NCI-H345 treated with DMSO at 0.1 percent for 48 hours (cell line): ENCODE measurements around the gene OR52E5.

Experiments
- DNase-seq: peaks from one replicate; lab custom pipeline; 2025; ENCODE audit not compliant: unreplicated experiment; lab: John Stamatoyannopoulos, UW

Gene OR52E5

DNA sequence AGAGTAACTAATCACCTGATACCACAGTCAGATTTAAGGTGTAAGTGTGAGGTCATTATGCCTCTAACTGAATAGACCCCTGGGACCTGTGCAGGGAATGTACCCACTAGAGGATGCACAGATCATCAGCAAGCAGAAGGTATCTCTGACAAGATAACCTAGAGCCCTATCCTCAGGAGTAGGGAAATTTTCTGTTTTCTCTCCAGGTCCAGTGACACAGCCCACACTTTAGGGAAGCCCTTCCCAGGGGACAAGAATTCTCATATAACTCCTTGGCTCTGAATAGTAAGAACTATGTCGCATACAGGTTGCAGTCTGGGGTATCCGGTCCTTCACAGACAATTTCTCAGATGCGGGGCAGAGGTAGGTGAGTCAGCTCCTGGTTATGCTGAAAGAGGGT, at the start of gene OR52E5:
TSS of gene OR52E5 (plus strand) at position 301 of the 400 bp plus-strand sequence. CDS start 7,569 bp downstream, outside the sequence.
- DNase-seq, result no peak

DNA sequence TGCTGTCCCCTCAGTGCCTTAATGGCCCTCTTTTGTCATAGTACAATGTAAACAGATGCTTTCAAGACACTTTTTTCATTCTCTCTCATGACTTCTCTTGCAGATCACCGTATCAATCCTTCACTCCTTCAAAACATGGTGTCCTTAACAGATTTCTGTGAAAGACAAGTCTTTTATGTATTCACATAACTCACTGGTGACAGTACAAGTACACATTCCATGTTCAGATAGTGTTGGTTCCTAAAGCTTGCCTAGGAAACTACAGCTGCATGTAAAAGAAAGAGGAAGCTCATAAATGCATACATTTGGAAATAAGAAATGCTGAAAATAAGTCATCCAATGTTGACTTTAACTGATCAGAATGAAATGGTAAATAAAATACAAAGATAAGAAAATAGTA, 46.3 kb upstream of the OR52E5 start:
- no peak for DNase-seq

DNA sequence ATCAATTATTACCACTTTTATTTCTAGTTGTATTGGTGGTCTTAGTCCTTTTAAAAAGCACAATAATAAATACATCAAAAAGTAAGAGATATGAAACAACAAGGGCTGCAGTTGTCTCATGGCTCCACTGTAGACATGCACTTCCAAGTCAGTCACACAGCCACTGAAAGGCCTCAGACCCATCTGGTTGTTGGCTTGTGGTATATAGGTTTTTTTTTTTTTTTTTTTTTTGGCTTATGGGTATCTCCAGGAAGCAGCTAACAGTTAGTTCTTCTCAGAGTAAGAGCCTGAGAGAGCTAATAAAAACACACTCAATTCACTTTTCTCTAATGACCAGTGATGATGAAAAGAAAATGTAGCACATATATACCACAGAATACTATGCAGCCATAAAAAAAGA, 45.3 kb upstream of the OR52E5 start:
- no peak for DNase-seq

DNA sequence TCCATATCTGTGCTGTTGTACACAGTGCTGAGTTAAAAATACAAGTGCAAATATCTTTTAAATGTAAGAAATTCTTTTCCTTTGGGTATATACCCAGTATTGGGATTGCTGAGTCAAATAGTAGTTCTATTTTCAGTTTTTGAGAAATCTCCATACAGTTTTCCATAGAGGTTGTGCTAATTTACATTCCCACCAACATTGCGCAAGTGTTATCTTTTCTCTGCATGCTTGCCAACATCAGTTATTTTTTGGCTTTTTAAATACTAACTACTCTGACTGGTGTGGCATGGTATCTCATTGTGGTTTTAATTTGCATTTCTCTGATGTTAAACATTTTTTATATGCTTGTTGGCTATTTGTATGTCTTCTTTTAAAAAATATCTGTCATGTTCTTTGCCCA, 42.0 kb upstream of the OR52E5 start:
- DNase-seq, result no peak

DNA sequence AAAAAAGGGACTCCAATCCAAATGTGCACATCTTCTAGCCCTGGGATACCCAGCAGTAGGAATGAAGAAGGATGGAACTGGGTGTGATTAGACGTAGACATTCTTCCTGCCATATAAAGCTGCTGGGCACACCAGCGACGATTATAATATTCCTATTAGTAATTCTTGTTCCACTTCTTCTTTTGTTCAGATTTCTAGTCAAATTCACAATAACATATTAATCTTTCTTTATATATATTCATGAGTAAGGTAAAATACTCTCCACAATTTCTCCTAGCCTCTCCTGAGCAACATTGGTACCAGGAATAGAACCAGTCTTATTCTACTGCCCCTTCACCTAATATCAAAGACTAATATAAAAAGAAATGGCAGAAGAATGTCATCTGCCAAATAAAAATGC, 35.4 kb upstream of the OR52E5 start, which contains the start of gene OR52E8:
TSS of gene OR52E8 (minus strand) at position 101 of the 400 bp plus-strand sequence. CDS start at position 101, 0 bp downstream.
- no peak for DNase-seq

DNA sequence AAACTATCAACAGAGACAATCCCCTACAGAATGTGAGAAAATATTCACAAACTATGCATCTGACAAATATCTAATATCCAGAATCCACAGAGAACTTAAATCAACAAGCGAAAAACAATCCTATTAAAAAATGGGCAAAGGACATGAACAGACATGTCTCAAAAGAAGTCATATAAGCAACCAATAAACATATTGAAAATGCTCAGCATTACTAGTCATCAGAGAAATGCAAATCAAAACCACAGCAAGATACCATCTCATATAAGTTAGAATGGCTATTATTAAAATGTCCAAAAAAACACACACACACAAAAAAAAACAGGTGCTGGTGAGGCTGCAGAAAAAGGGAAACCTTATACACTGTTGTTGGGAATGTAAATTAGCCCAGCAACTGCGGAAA, 27.2 kb upstream of the OR52E5 start:
- DNase-seq, result no peak

DNA sequence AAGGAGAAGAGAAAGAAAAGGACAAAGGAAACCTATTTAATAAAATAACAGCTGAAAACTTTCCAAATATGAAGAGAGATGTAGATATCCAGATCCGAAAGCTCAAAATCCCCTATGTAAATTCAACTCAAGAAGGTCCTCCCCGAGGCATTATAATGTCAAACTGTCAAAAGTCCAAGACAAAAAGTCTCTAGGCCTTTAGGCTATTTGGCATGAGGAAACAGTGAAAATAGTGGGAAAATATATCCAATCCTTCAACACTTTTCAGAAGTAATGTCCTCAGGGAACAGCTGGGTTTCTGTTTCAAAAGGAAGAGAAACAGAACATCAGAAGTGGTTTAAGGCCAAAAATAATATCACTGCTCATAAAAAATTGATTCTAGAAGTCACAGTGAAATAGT, 14.4 kb upstream of the OR52E5 start:
- no peak for DNase-seq

DNA sequence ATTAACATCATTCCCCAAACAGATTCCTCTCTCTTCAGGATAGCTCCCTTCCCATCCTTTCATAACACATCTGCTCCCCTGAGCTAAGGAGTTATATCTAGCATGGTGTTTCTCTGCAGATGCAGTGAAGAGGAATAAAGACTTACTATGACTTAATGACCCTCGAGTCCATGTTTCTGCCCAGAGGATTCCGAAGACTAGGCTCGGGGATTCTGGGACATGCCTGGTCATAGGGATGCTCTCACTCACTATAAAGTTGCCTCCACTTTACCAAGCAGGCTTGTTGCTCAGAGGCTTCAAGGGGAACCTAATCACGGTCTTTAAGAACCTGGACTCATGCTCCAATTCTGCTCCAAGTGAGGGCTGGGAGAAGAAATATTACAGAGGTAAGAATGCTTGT, 12.7 kb upstream of the OR52E5 start, which contains the start of gene OR52E4:
TSS of gene OR52E4 (plus strand) at position 301 of the 400 bp plus-strand sequence. CDS start 3,664 bp downstream, outside the sequence.
- DNase-seq, result no peak

DNA sequence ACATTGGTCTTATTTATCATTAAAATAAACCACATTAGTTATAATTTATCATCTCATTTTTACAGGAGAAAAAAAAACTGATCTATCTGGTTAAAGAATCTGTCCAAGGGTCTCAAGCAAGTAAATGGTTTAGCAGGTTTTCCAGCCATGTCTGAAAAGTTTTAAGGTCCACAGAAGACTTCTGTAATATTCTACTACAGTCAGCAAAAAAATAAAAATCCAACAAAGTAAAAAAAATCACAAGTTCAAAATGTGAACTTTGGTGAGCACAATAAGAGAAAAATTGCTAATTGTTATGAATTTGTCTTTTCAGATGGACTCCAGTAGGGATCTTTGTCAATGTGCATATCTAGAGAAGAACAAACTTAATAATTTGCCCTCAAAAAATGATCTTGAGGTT, 11.3 kb upstream of the OR52E5 start:
- no peak for DNase-seq

DNA sequence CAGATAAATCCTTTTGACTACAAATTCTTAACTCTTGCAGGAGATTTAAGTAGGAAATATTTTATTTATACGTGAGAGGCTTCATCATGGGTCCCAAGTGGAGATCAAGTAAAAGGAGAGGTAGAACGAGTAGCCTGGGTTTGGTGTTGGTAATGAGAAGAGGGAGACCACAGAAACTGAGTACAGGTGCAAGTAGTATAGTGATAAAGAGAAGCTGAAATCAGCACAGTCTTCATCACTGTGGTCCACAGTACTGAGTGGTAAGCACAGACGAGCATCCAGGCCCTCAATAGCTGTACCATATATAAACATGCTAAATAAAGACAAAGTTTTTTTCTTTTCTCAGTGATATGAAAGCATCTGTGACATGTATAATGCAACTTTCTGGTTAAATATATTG, 5.8 kb upstream of the OR52E5 start:
- DNase-seq, result no peak

DNA sequence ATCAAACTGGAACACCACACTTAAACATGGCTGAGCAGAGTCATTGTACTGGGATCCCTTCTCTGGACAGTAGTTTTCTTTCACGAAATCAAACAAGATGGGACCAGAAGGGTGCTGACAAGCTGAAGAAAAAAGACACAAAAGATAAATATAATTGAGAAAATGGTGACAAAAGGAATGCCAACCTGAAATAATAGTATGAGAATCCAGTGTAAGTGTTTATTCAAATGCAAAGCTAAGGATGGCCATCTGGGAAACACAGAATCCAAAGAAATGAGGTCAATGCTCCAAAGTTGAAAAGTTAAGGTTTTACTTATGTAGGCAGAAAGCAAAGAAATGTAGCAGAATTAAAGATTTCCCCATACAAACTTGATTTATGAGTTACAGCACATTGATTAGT, 5.3 kb upstream of the OR52E5 start:
- no peak for DNase-seq

DNA sequence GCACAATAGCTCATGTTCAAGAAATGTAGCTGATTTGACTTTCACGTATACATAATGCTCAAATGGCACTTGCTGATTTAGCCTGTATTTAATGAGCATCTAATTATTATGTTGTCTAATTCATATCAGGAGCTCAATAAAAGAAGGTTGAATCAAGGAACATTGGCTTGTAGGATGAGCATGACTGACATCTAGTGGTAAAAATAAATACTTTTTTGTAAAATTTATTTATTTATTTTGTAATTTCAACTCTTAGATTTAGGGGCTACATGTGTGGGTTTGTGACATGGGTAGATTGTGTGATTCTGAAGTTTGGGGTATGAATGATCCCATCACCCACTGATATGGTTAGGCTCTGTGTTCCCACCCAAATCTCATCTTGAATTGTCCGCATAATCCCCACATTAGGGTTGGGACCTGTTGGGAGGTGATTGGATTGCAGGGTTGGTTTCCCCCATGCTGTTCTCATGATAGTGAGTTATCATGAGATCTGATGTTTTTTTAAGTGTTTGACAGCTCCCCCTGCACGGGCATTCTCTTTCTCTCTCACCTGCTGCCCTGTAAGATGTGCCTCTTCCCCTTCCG, 1.7 kb upstream of the OR52E5 start:
- DNase-seq, result peak; percentile 40

DNA sequence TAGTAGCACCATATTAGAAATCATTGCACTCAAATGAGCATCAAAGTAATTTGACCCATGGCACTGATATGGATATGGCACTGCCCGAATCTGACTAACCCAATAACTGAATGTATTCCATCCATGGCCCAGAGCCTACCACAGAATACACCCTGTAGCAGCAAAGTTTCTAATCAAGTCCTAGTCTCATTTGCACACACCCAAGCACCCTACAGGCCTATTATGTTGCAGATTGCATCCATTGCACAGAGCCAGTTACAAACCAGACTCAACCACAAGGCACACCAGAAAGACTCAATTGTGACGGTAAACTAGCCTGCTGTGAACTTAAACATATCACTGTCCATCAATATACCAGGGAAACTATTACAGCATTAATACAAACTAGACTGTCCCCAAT, 6.5 kb downstream of the OR52E5 start:
- DNase-seq, result no peak

DNA sequence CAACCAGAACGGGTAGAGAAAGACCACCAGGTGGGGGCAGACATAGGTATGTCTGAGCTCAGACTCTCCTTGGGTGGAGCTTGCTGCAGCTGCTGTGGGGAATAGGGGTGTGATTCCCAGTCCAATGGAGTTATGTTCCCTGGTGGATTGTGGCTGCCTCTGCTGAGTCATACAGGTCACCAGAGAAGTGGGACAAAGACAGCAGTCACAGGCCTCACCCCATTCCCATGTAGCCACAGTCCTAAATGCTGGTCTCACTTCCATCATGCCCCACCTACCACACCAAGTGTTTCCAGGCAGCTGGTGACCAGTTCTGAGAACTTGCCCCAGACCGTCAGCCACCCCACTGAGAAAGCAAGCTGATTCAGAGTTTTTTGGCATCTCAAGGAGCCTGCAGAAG, 17.5 kb downstream of the OR52E5 start:
- DNase-seq, result no peak

DNA sequence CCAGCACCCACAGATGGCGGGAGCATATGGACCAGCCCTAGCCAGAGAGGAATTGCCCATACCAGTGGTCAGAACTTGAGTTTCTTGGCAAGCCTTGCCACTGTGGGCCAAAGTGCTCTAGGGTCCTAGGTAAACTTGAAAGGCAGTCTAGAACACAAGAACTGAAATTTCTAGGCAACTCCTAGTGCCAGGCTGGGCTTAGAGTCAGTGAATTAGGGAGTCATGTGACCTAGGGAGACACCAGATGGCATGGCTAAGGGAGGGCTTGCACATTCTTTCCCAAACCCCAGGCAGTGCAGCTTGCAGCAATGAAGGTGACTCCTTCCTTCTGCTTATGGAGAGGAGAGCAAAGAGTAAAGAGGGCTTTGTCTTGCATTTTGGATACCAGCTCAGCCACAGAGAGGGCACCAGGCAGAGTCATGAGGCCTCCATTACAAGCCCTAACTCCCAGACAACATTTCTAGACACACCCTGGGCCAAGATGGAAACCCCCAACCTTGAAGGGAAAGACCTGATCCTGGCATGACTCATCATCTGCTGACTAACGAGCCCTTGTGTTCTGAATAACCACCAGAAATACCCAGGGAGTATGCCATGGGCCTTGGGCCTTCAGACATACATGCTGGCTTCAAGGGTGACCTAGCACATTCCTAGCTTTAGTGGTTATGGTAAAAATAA, 29.9 kb downstream of the OR52E5 start:
- DNase-seq, result no peak

DNA sequence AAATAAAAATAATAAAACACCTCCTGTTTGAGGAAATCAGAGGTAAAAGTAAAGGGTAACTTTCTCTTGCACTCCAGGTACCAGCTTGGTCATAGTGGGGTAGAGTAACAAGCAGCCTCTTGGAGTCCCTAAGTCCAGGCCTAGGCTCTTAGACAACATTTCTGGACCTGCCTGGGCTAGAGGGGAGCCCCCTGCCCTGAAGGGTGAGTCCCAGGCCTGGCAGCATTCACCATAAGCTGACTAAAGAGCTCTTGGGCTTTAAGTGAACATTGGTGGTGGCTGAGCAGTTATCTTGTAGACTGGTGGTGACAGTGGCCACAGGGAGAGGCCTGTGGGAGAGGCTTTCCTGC, 30.4 kb downstream of the OR52E5 start:
- no peak for DNase-seq

DNA sequence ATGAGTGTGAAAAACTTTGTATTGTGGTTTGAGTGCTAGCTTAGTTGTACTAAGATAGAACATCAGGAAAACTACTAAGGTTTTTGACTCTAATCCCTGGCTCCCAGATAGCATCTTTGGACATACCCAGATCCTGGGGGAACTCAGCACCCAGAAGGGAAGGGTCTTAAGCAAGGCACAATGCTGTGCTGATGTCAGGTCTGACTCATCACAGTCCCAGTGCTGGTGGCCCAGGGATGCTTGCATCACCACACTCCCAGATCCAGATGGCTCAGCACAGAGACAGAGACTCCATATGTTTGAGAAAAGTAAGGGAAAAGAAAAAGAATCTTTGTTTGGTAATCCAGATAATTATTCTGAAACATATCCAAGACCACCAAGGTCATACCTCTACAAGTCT, 30.8 kb downstream of the OR52E5 start:
- DNase-seq, result no peak

DNA sequence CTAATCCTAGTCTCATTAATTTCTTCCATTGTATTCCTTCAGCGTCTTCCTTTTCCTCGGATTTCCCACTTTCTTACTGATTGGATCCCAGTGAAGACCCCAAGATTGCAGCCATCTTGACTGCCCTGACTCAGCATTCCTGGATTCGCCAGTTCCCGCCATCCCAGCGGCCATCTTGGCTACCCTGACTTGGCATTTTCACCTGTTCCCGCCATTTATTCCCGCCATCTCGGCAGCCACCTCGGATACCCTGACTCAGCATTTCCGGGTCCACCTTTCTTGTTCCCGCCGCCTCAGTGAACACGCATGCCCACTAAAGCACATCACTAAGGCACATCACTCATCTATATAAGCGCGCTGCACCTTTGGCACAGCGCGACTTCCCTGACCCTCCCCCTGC, 35.3 kb downstream of the OR52E5 start:
- DNase-seq, result no peak

DNA sequence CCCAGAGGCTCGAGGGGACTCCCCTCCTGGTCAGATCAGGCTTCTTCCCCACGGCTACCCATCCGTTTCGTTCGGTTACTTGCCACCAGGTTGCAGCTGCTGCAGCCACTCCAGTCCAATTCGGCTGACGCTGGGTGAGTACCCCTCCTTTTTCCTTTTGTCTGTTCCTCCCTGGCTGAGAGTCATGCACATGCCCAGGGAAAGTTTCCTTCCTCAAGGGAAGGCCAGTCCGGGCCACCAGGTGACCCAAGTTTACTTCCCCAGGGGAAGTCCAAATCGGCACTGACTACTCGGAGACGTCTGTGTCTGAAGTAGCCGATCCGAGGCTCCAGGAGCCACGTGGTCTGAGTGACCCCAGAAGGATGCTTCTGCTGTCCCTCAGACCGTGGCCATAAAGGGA, 35.8 kb downstream of the OR52E5 start:
- DNase-seq, result no peak

DNA sequence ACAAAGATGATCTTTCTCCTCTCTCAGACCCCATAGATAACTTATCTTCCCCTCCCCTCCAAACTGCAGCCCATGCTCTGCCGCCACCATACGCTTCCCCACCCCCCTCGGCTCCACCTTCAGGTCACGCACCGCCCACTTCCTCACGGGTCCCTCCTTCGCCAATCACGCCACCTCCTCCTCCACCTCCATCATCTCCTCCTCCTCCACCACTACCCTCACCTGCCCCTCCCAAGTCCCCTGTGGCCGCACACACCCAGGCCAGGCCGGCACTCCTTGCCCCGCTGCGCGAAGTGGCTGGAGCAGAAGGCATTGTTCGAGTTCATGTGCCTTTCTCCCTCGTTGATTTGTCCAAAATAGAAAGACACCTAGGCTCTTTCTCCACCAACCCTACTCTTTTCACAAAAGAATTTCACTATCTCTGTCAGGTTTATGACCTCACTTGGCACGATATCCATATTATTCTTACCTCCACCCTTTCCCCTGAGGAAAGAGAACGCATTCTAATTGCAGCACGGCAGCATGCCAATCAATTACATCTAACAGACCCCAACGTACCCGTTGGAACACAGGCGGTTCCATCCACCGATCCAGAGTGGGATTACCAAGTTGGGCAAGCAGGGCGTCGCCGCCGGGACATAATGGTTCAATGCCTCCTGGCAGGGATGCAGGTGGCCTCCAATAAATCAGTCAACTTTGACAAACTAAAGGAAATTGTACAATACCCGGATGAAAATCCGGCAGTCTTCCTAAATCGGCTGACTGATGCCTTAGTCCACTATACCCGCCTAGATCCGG, 36.8 kb downstream of the OR52E5 start:
- DNase-seq, result no peak

DNA sequence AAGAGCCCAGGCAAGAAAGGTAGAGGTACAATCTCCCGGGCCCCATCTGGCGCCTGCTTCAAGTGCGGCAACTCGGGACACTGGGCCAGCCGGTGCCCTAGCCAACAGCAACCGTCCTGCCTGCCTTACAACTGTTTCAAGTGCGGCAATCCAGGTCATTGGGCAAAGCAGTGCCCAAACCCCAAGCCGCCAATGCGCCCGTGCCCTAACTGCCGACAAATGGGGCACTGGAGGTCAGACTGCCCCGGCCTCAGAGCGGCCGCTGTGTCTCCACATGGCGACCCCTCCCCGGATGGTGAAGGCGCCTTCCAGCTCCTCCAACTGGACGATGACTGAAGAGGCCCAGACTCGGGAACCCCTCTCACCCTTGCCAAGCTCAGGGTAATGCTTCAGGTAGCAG, 37.6 kb downstream of the OR52E5 start:
- no peak for DNase-seq

DNA sequence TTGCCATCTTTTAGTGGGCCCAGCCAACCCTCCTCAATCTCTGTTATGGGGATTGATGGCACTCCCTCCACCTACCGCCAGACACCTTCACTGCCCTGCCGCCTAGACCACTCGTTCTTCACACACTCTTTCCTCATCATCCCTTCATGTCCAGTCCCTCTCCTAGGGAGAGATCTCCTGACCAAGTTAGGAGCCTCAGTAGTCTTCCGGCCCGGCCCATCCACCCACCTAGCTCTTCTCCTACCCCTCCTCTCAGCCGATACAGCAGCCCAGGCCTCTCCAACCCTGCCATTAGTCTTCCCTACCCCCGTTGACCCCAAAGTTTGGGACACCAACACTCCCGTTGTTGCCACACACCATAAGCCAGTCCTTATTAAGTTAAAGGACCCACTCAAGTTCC, 38.1 kb downstream of the OR52E5 start:
- DNase-seq, result no peak
